Fibroblast of villous mesenchyme (primary cell): ENCODE measurements around the gene RNF4. TPM values are rescaled to one million over a fixed set of nuclear protein-coding genes. Genes with fewer than 3 reads are reported as not detected.

Source experiments
- DNase-seq: peaks from one replicate; pipeline ENCODE4 v3.0.0-alpha.2; 2010; ENCODE audit warnings: low read depth
- H3K4me3 ChIP-seq: 2 replicates; pipeline ENCODE4 v1.5.1; 2011; ENCODE audit warnings: low read depth, mild to moderate bottlenecking, low read length
- total RNA-seq: library from RNA; depleted of rRNA; stranded (reverse); fragments of >200 nt; gene quantifications from 2 replicates; pipeline ENCODE4 v1.2.3, GENCODE V29; 2012
- TF ChIP-seq, protein P1 (sequence below): IDR thresholded peaks from 2 replicates; pipeline ENCODE4 v1.5.1; 2012; ENCODE audit warnings: low read depth, mild to moderate bottlenecking, low read length; ENCODE audit not compliant: insufficient read depth

Gene RNF4
- total RNA-seq, 1 donor = 63.9 TPM

- TF ChIP-seq, protein P1, sequence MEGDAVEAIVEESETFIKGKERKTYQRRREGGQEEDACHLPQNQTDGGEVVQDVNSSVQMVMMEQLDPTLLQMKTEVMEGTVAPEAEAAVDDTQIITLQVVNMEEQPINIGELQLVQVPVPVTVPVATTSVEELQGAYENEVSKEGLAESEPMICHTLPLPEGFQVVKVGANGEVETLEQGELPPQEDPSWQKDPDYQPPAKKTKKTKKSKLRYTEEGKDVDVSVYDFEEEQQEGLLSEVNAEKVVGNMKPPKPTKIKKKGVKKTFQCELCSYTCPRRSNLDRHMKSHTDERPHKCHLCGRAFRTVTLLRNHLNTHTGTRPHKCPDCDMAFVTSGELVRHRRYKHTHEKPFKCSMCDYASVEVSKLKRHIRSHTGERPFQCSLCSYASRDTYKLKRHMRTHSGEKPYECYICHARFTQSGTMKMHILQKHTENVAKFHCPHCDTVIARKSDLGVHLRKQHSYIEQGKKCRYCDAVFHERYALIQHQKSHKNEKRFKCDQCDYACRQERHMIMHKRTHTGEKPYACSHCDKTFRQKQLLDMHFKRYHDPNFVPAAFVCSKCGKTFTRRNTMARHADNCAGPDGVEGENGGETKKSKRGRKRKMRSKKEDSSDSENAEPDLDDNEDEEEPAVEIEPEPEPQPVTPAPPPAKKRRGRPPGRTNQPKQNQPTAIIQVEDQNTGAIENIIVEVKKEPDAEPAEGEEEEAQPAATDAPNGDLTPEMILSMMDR = no peak
- no peak for DNase-seq
- H3K4me3 ChIP-seq = no peak overlapping the region
Observed at GRCh38 chr4:2551118-2551517, 82.2 kb downstream of the RNF4 start.

GRCh38 chr4:2552806-2553205 lies 83.9 kb downstream of the RNF4 start:
- TF ChIP-seq, protein P1 = no peak
- DNase-seq = no peak
- H3K4me3 ChIP-seq = no peak overlapping the region

GRCh38 chr4:2558301-2558700 lies 89.4 kb downstream of the RNF4 start:
- DNase-seq = no peak
- H3K4me3 ChIP-seq = no peak overlapping the region
- TF ChIP-seq, protein P1 = no peak

GRCh38 chr4:2560167-2560566 lies 91.3 kb downstream of the RNF4 start:
- no peak overlapping the region for H3K4me3 ChIP-seq
- DNase-seq = no peak
- TF ChIP-seq, protein P1 = no peak

Other genes with a start within 250 kb of the RNF4 start
- 8.7 and 9.1 TPM in 2 replicates for gene HAUS3, start 227.0 kb upstream of the RNF4 start, total RNA-seq
- 1.6 and 4.7 TPM in 2 replicates for gene POLN, start 227.0 kb upstream of the RNF4 start, total RNA-seq
- 43.5 and 44.9 TPM in 2 replicates for gene MXD4, start 207.0 kb upstream of the RNF4 start, total RNA-seq
- gene ZFYVE28, start 50.5 kb upstream of the RNF4 start, total RNA-seq = 3.2 and 12.1 TPM in 2 replicates
- not detected in 2 replicates for gene CFAP99, start 50.2 kb upstream of the RNF4 start, total RNA-seq
- gene FAM193A, start 67.5 kb downstream of the RNF4 start, total RNA-seq = 16.8 and 23.7 TPM in 2 replicates